ENCODE measurements around the gene ACCSL.

- TF ChIP-seq CTCF (conservative IDR thresholded peaks at IDR 0.05; ENCODE audit: low read depth, low read length) (no peak), EZH2phosphoT487 (IDR thresholded peaks at IDR 0.05; ENCODE audit: borderline replicate concordance, low read length) (no peak), EZH2 (IDR thresholded peaks at IDR 0.05; ENCODE audit: low read length, unreplicated experiment) (no peak)
These were observed 42.8 kb downstream of the ACCSL start for GRCh38 chr11:44090539-44090938.
